LNCAP (cell line): ENCODE measurements around the gene FAXDC2.

Experiments used
- TF ChIP-seq, protein P1 (sequence below): fragments of 450-650 bp; IDR thresholded peaks from 2 replicates; pipeline ENCODE4 v1.5.1; 2017; ENCODE audit warnings: mild to moderate bottlenecking

FAXDC2 gene

DNA sequence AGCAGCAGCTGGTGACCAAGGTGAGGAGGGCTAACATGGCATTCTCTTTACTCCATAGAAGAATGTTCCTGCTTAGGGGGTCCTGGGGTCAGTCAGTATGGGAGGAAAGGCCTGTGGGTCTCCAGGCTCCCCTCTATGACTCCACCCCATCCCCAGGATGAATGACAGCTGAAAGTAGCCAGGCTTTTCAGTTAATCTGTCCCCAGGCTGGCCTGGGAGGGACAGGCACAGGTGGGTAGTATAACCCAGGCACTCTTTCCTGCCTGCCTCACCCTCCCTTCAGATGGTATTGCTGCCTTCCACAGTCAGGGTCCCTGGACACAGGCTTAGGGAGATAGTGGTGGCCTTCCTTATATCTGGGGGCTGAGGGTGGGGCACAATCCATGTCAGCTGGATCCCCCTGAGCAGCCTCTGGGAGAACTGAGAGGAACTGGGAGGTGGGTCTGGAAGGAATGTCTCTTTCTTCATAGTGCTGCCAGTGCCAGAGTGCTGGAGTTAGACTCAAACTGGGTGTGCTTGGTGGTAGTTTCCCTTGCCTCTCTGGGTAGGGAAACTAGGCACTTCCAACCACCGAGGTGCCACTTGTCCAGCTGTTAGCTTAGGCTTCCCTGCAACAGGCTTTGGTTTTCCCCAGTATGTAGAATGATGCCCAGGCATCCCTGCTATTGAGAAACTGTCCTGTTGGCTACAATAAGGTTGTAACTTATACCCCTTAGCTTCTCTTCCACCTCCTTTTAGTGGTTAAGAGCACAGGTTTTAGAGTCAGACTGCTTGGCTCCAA is 67.4 kb downstream of the FAXDC2 start:
- TF ChIP-seq, protein P1, sequence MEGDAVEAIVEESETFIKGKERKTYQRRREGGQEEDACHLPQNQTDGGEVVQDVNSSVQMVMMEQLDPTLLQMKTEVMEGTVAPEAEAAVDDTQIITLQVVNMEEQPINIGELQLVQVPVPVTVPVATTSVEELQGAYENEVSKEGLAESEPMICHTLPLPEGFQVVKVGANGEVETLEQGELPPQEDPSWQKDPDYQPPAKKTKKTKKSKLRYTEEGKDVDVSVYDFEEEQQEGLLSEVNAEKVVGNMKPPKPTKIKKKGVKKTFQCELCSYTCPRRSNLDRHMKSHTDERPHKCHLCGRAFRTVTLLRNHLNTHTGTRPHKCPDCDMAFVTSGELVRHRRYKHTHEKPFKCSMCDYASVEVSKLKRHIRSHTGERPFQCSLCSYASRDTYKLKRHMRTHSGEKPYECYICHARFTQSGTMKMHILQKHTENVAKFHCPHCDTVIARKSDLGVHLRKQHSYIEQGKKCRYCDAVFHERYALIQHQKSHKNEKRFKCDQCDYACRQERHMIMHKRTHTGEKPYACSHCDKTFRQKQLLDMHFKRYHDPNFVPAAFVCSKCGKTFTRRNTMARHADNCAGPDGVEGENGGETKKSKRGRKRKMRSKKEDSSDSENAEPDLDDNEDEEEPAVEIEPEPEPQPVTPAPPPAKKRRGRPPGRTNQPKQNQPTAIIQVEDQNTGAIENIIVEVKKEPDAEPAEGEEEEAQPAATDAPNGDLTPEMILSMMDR: no peak

DNA sequence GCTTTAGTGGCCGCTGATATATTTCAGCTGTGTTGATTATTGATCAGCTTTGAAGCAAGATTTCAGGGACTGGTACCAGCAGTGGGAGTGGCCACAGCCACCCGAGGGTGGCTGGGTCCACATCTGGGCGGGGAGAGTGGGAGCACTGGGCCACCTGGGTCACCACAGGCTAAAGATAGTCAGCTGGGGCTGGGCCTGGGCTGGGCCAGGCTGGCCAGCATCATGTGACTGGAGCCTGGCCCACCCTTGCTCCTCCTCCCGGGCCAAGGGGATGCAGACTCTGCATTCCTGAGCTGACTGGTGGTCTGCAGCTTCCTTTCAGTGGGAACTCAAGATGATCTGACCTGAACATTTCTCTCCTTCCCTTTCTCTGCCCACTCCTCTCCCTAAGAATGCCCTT is 68.1 kb downstream of the FAXDC2 start:
- TF ChIP-seq, protein P1: no peak

- TF ChIP-seq, protein P1: no peak
Observed at GRCh38 chr5:154780128-154780527, 70.3 kb downstream of the FAXDC2 start.

GRCh38 chr5:154779105-154779504 is 71.3 kb downstream of the FAXDC2 start:
- TF ChIP-seq, protein P1: no peak

GRCh38 chr5:154778534-154778933 is 71.9 kb downstream of the FAXDC2 start:
- TF ChIP-seq, protein P1: no peak

GRCh38 chr5:154776167-154776566 is 74.2 kb downstream of the FAXDC2 start:
- TF ChIP-seq, protein P1: no peak

GRCh38 chr5:154773326-154773725 is 77.1 kb downstream of the FAXDC2 start:
- TF ChIP-seq, protein P1: no peak
